Measurements from ENCODE around the gene PTBP1. TPM values are rescaled to one million over a fixed set of nuclear protein-coding genes. Genes with fewer than 3 reads are reported as not detected.

Gene PTBP1
- total and polyA plus RNA-seq, 2 of the 13 experiments (the other 11 are each of a cell fraction or from before 2014, with no cell fraction given), result 195 to 288 TPM

DNA sequence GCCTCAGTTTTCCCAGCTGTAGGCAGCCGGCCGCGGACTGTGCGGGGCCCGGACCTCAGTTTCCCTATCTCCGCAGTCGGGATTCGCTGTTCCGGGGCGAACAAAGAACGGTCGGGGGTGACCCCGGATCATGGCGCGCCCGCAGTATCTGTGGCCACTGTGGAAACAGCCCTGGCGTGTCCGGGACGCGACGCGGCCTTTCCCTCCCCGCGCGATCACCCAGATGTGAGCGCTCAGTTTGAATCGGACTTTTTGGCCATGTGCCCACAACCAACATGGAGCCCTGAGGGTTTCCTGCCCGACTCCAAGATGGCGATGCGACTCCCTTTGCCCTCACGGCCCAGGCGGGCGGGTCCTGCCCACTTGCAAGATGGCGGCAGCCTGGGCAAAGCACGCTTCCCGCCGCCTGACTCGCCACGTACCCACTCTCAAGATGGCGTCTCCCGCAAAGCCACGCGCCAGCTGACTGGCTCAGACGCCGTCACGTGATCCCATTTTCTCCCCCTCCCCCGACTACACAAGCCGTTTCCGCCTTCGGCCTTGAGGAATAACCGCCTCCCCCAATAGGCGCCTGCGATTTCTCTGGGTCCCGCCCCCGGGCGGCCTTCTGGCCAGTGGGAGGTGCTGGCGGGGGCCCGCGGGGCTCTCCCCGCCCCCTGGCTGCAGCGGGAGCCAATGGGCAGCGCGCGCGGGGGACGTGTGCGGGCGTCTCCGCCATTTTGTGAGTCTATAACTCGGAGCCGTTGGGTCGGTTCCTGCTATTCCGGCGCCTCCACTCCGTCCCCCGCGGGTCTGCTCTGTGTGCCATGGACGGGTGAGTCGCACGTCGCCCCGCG, at the start of gene PTBP1 (continued):
- TF ChIP-seq ZNF547 (CRISPR knock-in tag; IDR thresholded peaks at IDR 0.05) (0 out of 2 replicates have a peak, but pooled peaks have one; percentile 11), THAP11 (CRISPR knock-in tag; IDR thresholded peaks at IDR 0.05) (peak; percentile 95), ZNF780A (CRISPR knock-in tag; IDR thresholded peaks at IDR 0.05) (no peak; the same call in 1 of the 2 replicates), TAF15 (IDR thresholded peaks at IDR 0.05; ENCODE audit: low read depth, low read length, poor library complexity, severe bottlenecking) (no peak), RBM22 (optimal IDR thresholded peaks at IDR 0.05; ENCODE audit: low read length) (no peak), HNF4A (CRISPR knock-in tag; IDR thresholded peaks at IDR 0.05) (peak; percentile 45), ZNF3 (CRISPR knock-in tag; IDR thresholded peaks at IDR 0.05) (no peak), MEIS2 (CRISPR knock-in tag; IDR thresholded peaks at IDR 0.05) (peak; percentile 55; the same call in 1 of the 2 replicates), NAIF1 (CRISPR knock-in tag; IDR thresholded peaks at IDR 0.05; ENCODE audit: borderline replicate concordance) (0 out of 2 replicates have a peak, but pooled peaks have one; percentile 40), FOXA3 (CRISPR knock-in tag; IDR thresholded peaks at IDR 0.05) (peak; percentile 73), PAX8 (CRISPR knock-in tag; IDR thresholded peaks at IDR 0.05; ENCODE audit: borderline replicate concordance) (no peak), ZNF781 (CRISPR knock-in tag; IDR thresholded peaks at IDR 0.05; ENCODE audit: borderline replicate concordance, not compliant biosample characterization) (peak; percentile 26), CHD4 (IDR thresholded peaks at IDR 0.05; ENCODE audit: borderline replicate concordance, low read length) (no peak), ZNF136 (CRISPR knock-in tag; IDR thresholded peaks at IDR 0.05; ENCODE audit: low read depth) (no peak), ZKSCAN1 (IDR thresholded peaks at IDR 0.05; ENCODE audit: low read length) (no peak), CEBPB (IDR thresholded peaks at IDR 0.05; ENCODE audit: borderline replicate concordance, low read depth, low read length) (no peak), ZNF883 (CRISPR knock-in tag; IDR thresholded peaks at IDR 0.05; ENCODE audit: not compliant biosample characterization) (peak; percentile 61), ZNF264 (CRISPR knock-in tag; IDR thresholded peaks at IDR 0.05) (no peak), FOXO1 (CRISPR knock-in tag; IDR thresholded peaks at IDR 0.05) (no peak; the same call in 1 of the 2 replicates)
- TF ChIP-seq, protein P1, sequence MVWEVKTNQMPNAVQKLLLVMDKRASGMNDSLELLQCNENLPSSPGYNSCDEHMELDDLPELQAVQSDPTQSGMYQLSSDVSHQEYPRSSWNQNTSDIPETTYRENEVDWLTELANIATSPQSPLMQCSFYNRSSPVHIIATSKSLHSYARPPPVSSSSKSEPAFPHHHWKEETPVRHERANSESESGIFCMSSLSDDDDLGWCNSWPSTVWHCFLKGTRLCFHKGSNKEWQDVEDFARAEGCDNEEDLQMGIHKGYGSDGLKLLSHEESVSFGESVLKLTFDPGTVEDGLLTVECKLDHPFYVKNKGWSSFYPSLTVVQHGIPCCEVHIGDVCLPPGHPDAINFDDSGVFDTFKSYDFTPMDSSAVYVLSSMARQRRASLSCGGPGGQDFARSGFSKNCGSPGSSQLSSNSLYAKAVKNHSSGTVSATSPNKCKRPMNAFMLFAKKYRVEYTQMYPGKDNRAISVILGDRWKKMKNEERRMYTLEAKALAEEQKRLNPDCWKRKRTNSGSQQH (CRISPR knock-in tag; IDR thresholded peaks at IDR 0.05; ENCODE audit: low read depth), result peak; percentile 51; the same call in 1 of the 2 replicates
- TF ChIP-seq, protein P2, sequence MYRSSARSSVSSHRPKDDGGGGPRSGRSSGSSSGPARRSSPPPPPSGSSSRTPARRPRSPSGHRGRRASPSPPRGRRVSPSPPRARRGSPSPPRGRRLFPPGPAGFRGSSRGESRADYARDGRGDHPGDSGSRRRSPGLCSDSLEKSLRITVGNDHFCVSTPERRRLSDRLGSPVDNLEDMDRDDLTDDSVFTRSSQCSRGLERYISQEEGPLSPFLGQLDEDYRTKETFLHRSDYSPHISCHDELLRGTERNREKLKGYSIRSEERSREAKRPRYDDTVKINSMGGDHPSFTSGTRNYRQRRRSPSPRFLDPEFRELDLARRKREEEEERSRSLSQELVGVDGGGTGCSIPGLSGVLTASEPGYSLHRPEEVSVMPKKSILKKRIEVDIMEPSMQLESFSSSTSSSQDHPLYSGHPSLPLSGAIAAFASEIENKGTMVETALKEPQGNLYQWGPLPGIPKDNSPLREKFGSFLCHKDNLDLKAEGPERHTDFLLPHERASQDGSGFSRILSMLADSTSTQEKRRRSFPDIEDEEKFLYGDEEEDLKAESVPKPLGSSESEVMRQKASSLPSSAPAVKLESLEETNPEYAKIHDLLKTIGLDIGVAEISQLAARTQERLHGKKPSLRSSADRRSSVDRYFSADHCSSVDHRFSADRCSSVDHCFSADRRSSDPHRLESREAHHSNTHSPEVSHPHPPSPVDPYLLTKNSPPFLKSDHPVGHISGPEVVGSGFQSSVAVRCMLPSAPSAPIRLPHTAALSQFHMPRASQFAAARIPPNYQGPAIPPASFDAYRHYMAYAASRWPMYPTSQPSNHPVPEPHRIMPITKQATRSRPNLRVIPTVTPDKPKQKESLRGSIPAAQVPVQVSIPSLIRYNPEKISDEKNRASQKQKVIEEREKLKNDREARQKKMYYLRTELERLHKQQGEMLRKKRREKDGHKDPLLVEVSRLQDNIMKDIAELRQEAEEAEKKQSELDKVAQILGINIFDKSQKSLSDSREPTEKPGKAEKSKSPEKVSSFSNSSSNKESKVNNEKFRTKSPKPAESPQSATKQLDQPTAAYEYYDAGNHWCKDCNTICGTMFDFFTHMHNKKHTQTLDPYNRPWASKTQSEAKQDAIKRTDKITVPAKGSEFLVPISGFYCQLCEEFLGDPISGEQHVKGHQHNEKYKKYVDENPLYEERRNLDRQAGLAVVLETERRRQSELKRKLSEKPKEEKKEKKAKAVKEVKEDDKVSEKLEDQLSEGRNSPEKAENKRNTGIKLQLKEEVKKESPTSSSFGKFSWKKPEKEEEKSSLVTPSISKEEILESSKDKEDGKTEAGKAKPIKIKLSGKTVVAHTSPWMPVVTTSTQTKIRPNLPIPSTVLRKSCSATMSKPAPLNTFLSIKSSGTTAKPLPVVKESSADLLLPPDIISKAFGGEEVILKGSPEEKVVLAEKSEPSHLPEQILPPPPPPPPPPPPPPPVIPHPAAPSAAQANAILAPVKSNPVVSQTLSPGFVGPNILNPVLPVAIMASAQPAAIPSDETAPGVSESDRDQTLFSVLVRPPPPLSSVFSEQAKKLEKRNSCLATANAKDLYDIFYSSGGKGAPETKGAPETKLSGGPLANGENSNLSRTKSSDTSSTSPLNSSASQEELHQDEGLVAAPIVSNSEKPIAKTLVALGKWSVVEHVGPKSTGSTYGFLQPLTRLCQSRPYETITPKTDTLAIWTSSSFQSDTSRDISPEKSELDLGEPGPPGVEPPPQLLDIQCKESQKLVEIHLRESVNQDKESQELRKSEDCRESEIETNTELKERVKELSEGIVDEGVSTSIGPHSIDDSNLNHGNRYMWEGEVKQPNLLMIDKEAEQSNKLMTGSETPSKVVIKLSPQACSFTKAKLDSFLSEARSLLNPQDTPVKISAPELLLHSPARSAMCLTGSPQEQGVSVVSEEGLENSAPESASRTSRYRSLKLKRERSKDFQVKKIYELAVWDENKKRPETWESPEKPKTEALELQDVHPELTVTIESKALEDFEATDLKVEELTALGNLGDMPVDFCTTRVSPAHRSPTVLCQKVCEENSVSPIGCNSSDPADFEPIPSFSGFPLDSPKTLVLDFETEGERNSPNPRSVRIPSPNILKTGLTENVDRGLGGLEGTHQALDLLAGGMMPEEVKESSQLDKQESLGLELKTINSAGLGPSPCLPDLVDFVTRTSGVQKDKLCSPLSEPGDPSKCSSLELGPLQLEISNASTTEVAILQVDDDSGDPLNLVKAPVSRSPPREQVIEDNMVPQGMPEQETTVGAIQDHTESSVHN (CRISPR knock-in tag; IDR thresholded peaks at IDR 0.05), result no peak
